Vagina (tissue), 2 donors: ENCODE results near the gene RAB11FIP4.

Experiments used
- POLR2A ChIP-seq, 2 donors: fragments of 450-650 bp; IDR thresholded peaks; one replicate each; pipeline ENCODE4 v1.6.1; 2017; ENCODE audit warnings: antibody characterized with exemption in 2 of 2, mild to moderate bottlenecking in 2 of 2, moderate library complexity in 2 of 2
- POLR2AphosphoS5 ChIP-seq, 2 donors: sonication (generic); formaldehyde crosslinking; IDR thresholded peaks; one replicate each; pipeline ENCODE4 v1.9.0; 2017; ENCODE audit warnings: antibody characterized with exemption in 2 of 2, mild to moderate bottlenecking in 2 of 2, low read depth in 1 of 2; ENCODE audit not compliant: insufficient read depth in 1 of 2
- TF ChIP-seq, protein P1 (sequence below), 3 experiments: fragments of 450-650 bp in 2 of 3; fragments of 200-600 bp in 1 of 3; sonication (generic) in 1 of 3; IDR thresholded peaks; one replicate each; pipeline ENCODE4 v1.5.1; 2017 to 2019; ENCODE audit warnings: antibody characterized with exemption in 3 of 3, mild to moderate bottlenecking in 2 of 3, moderate library complexity in 2 of 3

DNA sequence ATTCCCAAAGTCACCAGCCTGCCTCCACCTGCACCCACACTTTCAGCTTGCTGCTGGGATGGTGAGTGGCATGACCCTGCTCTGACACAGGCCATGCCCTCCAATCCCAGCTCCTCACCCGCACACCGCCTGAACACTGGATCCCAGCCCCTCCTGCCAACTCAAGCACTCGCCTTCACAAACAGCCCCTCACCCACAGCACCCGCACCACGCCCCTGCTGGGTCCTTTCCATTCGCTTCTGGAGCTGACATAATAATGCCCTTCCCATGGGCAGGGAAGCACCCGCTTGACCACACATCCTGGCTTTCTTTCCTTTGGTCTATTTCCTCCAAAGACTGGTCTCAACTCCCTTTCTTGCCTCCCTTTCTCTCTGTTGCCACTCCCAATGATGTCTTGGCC is 57.6 kb downstream of the RAB11FIP4 start:
- TF ChIP-seq POLR2A (IDR thresholded peaks at IDR 0.05) (no peak), POLR2AphosphoS5 (IDR thresholded peaks at IDR 0.05; ENCODE audit: insufficient read depth in 1 of 2, low read depth in 1 of 2) (no peak)
- TF ChIP-seq, protein P1, sequence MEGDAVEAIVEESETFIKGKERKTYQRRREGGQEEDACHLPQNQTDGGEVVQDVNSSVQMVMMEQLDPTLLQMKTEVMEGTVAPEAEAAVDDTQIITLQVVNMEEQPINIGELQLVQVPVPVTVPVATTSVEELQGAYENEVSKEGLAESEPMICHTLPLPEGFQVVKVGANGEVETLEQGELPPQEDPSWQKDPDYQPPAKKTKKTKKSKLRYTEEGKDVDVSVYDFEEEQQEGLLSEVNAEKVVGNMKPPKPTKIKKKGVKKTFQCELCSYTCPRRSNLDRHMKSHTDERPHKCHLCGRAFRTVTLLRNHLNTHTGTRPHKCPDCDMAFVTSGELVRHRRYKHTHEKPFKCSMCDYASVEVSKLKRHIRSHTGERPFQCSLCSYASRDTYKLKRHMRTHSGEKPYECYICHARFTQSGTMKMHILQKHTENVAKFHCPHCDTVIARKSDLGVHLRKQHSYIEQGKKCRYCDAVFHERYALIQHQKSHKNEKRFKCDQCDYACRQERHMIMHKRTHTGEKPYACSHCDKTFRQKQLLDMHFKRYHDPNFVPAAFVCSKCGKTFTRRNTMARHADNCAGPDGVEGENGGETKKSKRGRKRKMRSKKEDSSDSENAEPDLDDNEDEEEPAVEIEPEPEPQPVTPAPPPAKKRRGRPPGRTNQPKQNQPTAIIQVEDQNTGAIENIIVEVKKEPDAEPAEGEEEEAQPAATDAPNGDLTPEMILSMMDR (IDR thresholded peaks at IDR 0.05) = no peak
